ENCODE results near the gene CALB2.

DNA sequence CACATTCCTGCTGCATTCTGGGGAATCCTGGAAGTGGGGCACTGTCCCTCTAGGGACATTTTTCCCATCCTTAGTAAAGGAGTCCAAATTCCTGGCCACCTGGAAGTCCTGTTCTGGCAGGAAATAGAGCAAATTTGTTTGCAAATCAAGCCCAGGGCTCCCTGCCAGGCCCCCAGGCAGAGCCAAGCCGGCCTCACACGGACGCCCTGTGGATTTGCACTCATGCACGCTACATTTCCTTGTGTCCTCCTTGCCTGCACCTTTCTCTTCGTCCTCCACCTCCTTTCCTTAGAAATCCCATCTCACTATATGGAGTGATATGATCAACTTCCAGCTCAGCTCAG is 7.0 kb upstream of the CALB2 start:
- TF ChIP-seq, protein P1, sequence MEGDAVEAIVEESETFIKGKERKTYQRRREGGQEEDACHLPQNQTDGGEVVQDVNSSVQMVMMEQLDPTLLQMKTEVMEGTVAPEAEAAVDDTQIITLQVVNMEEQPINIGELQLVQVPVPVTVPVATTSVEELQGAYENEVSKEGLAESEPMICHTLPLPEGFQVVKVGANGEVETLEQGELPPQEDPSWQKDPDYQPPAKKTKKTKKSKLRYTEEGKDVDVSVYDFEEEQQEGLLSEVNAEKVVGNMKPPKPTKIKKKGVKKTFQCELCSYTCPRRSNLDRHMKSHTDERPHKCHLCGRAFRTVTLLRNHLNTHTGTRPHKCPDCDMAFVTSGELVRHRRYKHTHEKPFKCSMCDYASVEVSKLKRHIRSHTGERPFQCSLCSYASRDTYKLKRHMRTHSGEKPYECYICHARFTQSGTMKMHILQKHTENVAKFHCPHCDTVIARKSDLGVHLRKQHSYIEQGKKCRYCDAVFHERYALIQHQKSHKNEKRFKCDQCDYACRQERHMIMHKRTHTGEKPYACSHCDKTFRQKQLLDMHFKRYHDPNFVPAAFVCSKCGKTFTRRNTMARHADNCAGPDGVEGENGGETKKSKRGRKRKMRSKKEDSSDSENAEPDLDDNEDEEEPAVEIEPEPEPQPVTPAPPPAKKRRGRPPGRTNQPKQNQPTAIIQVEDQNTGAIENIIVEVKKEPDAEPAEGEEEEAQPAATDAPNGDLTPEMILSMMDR (IDR thresholded peaks at IDR 0.05), result no peak
- TF ChIP-seq POLR2A (IDR thresholded peaks at IDR 0.05), result no peak

Measured in right lobe of liver (tissue), 4 donors.